IMR-90 (cell line): Measurements from ENCODE around the gene AKT3.
"Not testable (repeated sequence)": the region's sequence is repeated elsewhere in the genome, so short reads cannot be mapped to it uniquely, and the experiment has no call there.

Source experiments
- BHLHE40 ChIP-seq: fragments of 150-350 bp; IDR thresholded peaks from 2 replicates; pipeline ENCODE4 v1.6.1; 2016; ENCODE audit warnings: mild to moderate bottlenecking, low read depth, low read length
- CHD1 ChIP-seq: IDR thresholded peaks from 2 replicates; pipeline ENCODE4 v1.6.1; 2012; ENCODE audit warnings: low read depth, low read length, improper control_type of control experiment
- MAZ ChIP-seq: IDR thresholded peaks from 2 replicates; pipeline ENCODE4 v1.6.1; 2012; ENCODE audit warnings: low read depth, mild to moderate bottlenecking, low read length, improper control_type of control experiment, moderate library complexity, borderline replicate concordance
- NFE2L2 ChIP-seq: fragments of 150-350 bp; IDR thresholded peaks from 2 replicates; pipeline ENCODE4 v1.6.1; 2016; ENCODE audit warnings: low read depth, mild to moderate bottlenecking, low read length
- POLR2A ChIP-seq: IDR thresholded peaks from 2 replicates; pipeline ENCODE4 v1.6.1; 2012; ENCODE audit warnings: mild to moderate bottlenecking, low read depth, low read length
- RFX5 ChIP-seq: IDR thresholded peaks from 2 replicates; pipeline ENCODE4 v1.8.0; 2012; ENCODE audit warnings: low read depth, mild to moderate bottlenecking, low read length, moderate library complexity
- TF ChIP-seq, protein P1 (sequence below): conservative IDR thresholded peaks from 2 replicates; pipeline ENCODE4 v1.5.1; 2012; ENCODE audit warnings: mild to moderate bottlenecking, low read depth, low read length, improper control_type of control experiment
- TF ChIP-seq, protein P2 (sequence below): fragments of 150-350 bp; IDR thresholded peaks from 2 replicates; pipeline ENCODE4 v1.6.1; 2017; ENCODE audit warnings: mild to moderate bottlenecking, antibody characterized with exemption, low read length, low read depth
- TF ChIP-seq, protein P3 (sequence below): fragments of 150-350 bp; IDR thresholded peaks from 2 replicates; pipeline ENCODE4 v1.6.1; 2016; ENCODE audit warnings: low read depth, mild to moderate bottlenecking, low read length, moderate library complexity, borderline replicate concordance

DNA sequence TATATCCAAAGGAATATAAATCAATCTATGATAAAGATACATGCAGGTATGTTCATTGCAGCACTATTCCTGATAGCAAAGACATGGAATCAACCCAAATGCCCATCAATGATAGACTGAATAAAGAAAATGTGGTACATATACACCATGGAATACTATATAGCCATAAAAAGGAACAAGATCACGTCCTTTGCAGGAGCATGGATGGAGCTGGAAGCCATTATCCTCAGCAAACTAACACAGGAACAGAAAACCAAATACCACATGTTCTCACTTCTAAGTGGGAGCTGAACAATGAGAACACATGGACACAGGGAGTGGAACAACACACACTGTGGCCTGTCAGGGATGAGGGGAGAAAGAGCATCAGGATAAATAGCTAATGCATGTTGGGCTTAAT is 25.1 kb downstream of the AKT3 start:
- not testable (repeated sequence) for TF ChIP-seq POLR2A, CHD1, MAZ, NFE2L2, BHLHE40, RFX5
- TF ChIP-seq, protein P1, sequence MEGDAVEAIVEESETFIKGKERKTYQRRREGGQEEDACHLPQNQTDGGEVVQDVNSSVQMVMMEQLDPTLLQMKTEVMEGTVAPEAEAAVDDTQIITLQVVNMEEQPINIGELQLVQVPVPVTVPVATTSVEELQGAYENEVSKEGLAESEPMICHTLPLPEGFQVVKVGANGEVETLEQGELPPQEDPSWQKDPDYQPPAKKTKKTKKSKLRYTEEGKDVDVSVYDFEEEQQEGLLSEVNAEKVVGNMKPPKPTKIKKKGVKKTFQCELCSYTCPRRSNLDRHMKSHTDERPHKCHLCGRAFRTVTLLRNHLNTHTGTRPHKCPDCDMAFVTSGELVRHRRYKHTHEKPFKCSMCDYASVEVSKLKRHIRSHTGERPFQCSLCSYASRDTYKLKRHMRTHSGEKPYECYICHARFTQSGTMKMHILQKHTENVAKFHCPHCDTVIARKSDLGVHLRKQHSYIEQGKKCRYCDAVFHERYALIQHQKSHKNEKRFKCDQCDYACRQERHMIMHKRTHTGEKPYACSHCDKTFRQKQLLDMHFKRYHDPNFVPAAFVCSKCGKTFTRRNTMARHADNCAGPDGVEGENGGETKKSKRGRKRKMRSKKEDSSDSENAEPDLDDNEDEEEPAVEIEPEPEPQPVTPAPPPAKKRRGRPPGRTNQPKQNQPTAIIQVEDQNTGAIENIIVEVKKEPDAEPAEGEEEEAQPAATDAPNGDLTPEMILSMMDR, result not testable (repeated sequence)
- TF ChIP-seq, protein P2, sequence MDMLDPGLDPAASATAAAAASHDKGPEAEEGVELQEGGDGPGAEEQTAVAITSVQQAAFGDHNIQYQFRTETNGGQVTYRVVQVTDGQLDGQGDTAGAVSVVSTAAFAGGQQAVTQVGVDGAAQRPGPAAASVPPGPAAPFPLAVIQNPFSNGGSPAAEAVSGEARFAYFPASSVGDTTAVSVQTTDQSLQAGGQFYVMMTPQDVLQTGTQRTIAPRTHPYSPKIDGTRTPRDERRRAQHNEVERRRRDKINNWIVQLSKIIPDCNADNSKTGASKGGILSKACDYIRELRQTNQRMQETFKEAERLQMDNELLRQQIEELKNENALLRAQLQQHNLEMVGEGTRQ, result not testable (repeated sequence)
- TF ChIP-seq, protein P3, sequence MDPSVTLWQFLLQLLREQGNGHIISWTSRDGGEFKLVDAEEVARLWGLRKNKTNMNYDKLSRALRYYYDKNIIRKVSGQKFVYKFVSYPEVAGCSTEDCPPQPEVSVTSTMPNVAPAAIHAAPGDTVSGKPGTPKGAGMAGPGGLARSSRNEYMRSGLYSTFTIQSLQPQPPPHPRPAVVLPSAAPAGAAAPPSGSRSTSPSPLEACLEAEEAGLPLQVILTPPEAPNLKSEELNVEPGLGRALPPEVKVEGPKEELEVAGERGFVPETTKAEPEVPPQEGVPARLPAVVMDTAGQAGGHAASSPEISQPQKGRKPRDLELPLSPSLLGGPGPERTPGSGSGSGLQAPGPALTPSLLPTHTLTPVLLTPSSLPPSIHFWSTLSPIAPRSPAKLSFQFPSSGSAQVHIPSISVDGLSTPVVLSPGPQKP, result not testable (repeated sequence)
